ENCODE results near the gene DMD. TPM values are rescaled to one million over a fixed set of nuclear protein-coding genes. Genes with fewer than 3 reads are reported as not detected.

Gene DMD
- total and polyA plus RNA-seq, 2 of the 13 experiments (the other 11 are each of a cell fraction or from before 2014, with no cell fraction given) = 17.6 to 25.9 TPM

DNA sequence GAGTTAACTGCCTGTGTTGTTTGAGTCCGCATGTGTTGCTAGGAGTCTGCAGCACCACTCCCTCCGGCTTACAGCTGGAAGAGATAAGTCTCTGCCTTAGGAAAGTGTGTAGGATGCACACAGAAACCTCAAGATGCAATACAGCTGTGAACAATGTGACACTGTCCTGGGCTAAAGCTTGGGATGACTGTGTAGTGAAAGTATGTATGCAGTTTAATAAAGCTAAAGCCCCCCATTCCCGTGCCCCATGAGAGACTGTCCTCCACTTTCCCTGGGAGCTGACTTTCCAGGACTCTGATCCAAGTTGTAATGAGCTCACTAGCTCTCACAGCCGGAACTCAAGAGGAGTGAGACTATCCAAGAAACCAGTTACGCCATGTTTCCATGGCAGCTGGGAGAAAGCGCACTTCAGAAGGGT, 1982.9 kb downstream of the DMD start (continued):
- TF ChIP-seq NFAT5 (CRISPR knock-in tag; IDR thresholded peaks at IDR 0.05) = no peak

GRCh38 chrX:31227250-31227649, 1984.1 kb downstream of the DMD start:
- ChIA-PET CTCF (ENCODE audit: low intra/inter-chr PET ratio, low total read pairs) (no interaction called here), POLR2A (no interaction called here)
- no peak overlapping the region for H3K4me2 ChIP-seq (ENCODE audit: low read depth, low read length)
- H3K27ac ChIP-seq (ENCODE audit: extremely low read length, insufficient read depth, low read length) = no peak overlapping the region
- H3K36me3 ChIP-seq (replicated peaks in 1 of 2; ENCODE audit: control insufficient read depth in 1 of 2, insufficient read depth in 2 of 2, low read length in 2 of 2) = no peaks in the 10 kb centered on the region
- peak; percentile 72 for FAIRE-seq
- peaks cover 30% of the 10 kb centered on the region for H3K4me1 ChIP-seq (ENCODE audit: insufficient read depth, low read length)
- H3K9me3 ChIP-seq (ENCODE audit: low read length) = no peaks in the 10 kb centered on the region
- DNase-seq (ENCODE audit: low spot score) = peak; percentile 63
- H3K27me3 ChIP-seq (ENCODE audit: control insufficient read depth in 1 of 2, insufficient read depth in 2 of 2, low read length in 2 of 2) = no peaks in the 10 kb centered on the region
- intact Hi-C loops (cut with micrococcal nuclease; ENCODE audit: unreplicated experiment) = loop anchor here (10.0 kb wide), 1 partner anchor 252 kb away; no protein-coding TSS in a partner anchor
- H3K4me3 ChIP-seq (replicated peaks in 1 of 3; ENCODE audit: insufficient read depth in 1 of 3, low read depth in 2 of 3, low read length in 3 of 3) = no peak overlapping the region
- 70% methylated on average over 1 of the region's 2 CpGs for WGBS (ENCODE audit: low lambda C conversion rate)
- no peaks in the 10 kb centered on the region for H3K79me2 ChIP-seq (ENCODE audit: insufficient read depth, low read length)
- ATAC-seq = peak; percentile 77
- H4K20me1 ChIP-seq (ENCODE audit: insufficient read depth, low read length) = no peaks in the 10 kb centered on the region
- no peak overlapping the region for H3K9ac ChIP-seq (ENCODE audit: insufficient read depth, low read depth, low read length)
- BruUV-seq (replicated peaks) = TSS peak; percentile 15
- in situ Hi-C loops (cut with HindIII; ENCODE audit: extremely low pct_ligation_motif_present, low pct_unique_long_range_greater_than_20kb) = no loop called here
- no peak overlapping the region for H2AFZ ChIP-seq (ENCODE audit: low read length)
- 0 out of 2 replicates have a peak, but pooled peaks have one; percentile 26 for TF ChIP-seq HNF4A (CRISPR knock-in tag; IDR thresholded peaks at IDR 0.05)
- 0 out of 2 replicates have a peak, but pooled peaks have one; percentile 19 for TF ChIP-seq FOSL2 (CRISPR knock-in tag; IDR thresholded peaks at IDR 0.05)
- no peak for TF ChIP-seq ZBTB14 (CRISPR knock-in tag; IDR thresholded peaks at IDR 0.05)
- TF ChIP-seq ZNF335 (CRISPR knock-in tag; IDR thresholded peaks at IDR 0.05) = no peak
- TF ChIP-seq ZNF441 (CRISPR knock-in tag; IDR thresholded peaks at IDR 0.05; ENCODE audit: borderline replicate concordance) = no peak
- TF ChIP-seq MXD4 (CRISPR knock-in tag; IDR thresholded peaks at IDR 0.05) = no peak
- no peak for TF ChIP-seq DR1 (CRISPR knock-in tag; IDR thresholded peaks at IDR 0.05)

Data from HepG2 (cell line).